Body of pancreas (tissue), 4 donors: ENCODE measurements around the gene SMAD4.
"Not testable (repeated sequence)": the region's sequence is repeated elsewhere in the genome, so short reads cannot be mapped to it uniquely, and the experiment has no call there.

Source experiments
- CTCF ChIP-seq, 7 experiments: fragments of 450-650 bp in 4 of 7; fragments of 200-600 bp in 3 of 7; sonication (generic) in 3 of 7; IDR thresholded peaks; one replicate each; pipeline ENCODE4 v1.5.1; 2016 to 2019; ENCODE audit warnings: antibody characterized with exemption in 7 of 7
- POLR2A ChIP-seq, 3 donors: fragments of 450-650 bp; IDR thresholded peaks; one replicate each; pipeline ENCODE4 v1.6.1; 2016; ENCODE audit warnings: antibody characterized with exemption in 3 of 3, mild to moderate bottlenecking in 2 of 3

- TF ChIP-seq CTCF, POLR2A (IDR thresholded peaks at IDR 0.05): not testable (repeated sequence)
Measured at GRCh38 chr18:51111633-51112355, 81.8 kb downstream of the SMAD4 start.
